HG03469 (cell line): ENCODE data around the gene POFUT1.
"Not testable (repeated sequence)": the region's sequence is repeated elsewhere in the genome, so short reads cannot be mapped to it uniquely, and the experiment has no call there.

Source experiments
- ATAC-seq: cut with Tn5 transposase; IDR thresholded peaks from one replicate; pipeline ENCODE4 v1.9.1; 2021; ENCODE audit warnings: mild to moderate bottlenecking, moderate library complexity, moderate number of reproducible peaks; ENCODE audit not compliant: unreplicated experiment

The POFUT1 gene

GRCh38 chr20:32207626-32208498 lies at the start of gene POFUT1, which contains the start of gene PLAGL2:
Gene POFUT1 (plus strand): TSS chr20:32207880. CDS start chr20:32207942, 62 bp downstream.
Gene PLAGL2 (minus strand): TSS chr20:32207743. CDS start chr20:32202178, 5,565 bp downstream.
- ATAC-seq, result peak; percentile 70

- no peak for ATAC-seq
Observed at GRCh38 chr20:32158351-32158750, 49.3 kb upstream of the POFUT1 start.

GRCh38 chr20:32158943-32159660 lies 48.6 kb upstream of the POFUT1 start:
- no peak for ATAC-seq

- ATAC-seq, result no peak
Observed at GRCh38 chr20:32159766-32160221, 47.9 kb upstream of the POFUT1 start.

- no peak for ATAC-seq
Observed at GRCh38 chr20:32160341-32160740, 47.3 kb upstream of the POFUT1 start.

- no peak for ATAC-seq
Observed at GRCh38 chr20:32162351-32162750, 45.3 kb upstream of the POFUT1 start.

- no peak for ATAC-seq
Observed at GRCh38 chr20:32163951-32164350, 43.7 kb upstream of the POFUT1 start.

- ATAC-seq, result no peak
Observed at GRCh38 chr20:32164984-32165735, 42.5 kb upstream of the POFUT1 start.

GRCh38 chr20:32165836-32166545 lies 41.7 kb upstream of the POFUT1 start:
- ATAC-seq, result no peak

- ATAC-seq, result no peak
Observed at GRCh38 chr20:32167552-32167951, 40.1 kb upstream of the POFUT1 start.

- no peak for ATAC-seq
Observed at GRCh38 chr20:32168184-32168910, 39.3 kb upstream of the POFUT1 start.

GRCh38 chr20:32177696-32178095 lies 30.0 kb upstream of the POFUT1 start:
- ATAC-seq, result not testable (repeated sequence)

- ATAC-seq, result no peak
Observed at GRCh38 chr20:32179515-32179914, 28.2 kb upstream of the POFUT1 start.

- ATAC-seq, result no peak
Observed at GRCh38 chr20:32179934-32180333, 27.7 kb upstream of the POFUT1 start.

- ATAC-seq, result no peak
Observed at GRCh38 chr20:32181606-32182005, 26.1 kb upstream of the POFUT1 start.

GRCh38 chr20:32183947-32184635 lies 23.6 kb upstream of the POFUT1 start:
- ATAC-seq, result no peak

- no peak for ATAC-seq
Observed at GRCh38 chr20:32184961-32185603, 22.6 kb upstream of the POFUT1 start.

GRCh38 chr20:32186506-32186905 lies 21.2 kb upstream of the POFUT1 start:
- ATAC-seq, result no peak
